GM18519 (cell line): Measurements from ENCODE around the gene LTA4H.
"Not testable (repeated sequence)": the region's sequence is repeated elsewhere in the genome, so short reads cannot be mapped to it uniquely, and the experiment has no call there.

Source experiments
- ATAC-seq: cut with Tn5 transposase; IDR thresholded peaks from one replicate; pipeline ENCODE4 v1.9.1; 2021; ENCODE audit warnings: mild to moderate bottlenecking, moderate library complexity; ENCODE audit not compliant: unreplicated experiment, low FRiP score

LTA4H gene

DNA sequence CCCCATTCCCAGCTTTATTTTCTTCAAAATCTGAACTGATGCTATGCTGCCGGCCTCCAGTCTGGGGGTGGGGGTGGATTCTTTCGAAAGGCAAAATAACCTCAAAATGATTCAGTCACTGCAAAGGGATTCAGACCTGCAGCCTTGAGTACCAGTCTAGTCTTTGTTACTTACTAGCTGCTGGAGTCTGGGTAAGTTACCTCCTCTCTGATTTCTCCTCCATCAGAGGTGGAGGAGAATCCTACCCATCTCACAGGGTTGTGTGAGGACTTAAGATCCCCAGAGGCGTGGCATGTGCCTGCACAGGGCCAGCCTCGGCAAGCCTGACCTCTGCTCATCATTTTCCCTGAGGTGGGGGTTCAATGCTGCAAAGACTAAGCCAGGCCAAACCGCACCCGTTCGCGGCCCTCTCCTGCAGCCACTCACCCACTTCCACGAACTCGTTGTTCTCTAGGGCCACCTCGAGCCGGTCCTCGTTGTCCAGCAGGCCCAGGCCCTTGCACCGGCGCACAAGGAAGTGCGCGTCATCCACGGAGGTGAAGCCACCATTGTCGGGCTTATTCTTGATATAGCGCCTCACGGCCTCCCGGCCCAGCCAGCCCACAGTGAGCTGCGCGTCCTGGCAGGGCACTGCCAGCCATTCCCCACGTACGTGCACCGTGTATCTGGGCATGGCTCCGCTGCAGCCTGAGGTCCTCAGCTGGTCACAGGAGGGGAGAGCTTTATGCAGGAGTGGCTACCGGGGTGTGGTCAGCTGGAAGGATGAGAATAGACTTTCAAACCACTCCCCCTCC, 40.0 kb downstream of the LTA4H start:
- no peak for ATAC-seq

DNA sequence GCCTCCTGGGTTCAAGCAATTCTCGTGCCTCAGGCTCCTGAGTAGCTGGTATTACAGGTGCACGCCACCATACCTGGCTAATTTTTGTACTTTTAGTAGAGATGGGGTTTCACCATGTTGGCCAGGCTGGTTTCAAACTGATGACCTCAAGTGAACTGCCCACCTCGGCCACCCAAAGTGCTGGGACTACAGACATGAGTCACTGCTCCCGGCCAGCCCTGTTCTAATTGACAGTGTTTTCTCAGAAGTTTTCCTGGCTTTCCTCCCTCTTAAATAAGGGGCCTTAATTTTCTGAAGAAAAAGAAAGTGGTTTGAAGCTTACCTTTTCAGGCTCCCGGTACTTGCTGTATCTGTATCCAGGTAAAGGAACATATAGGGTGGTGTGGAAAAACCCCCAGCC, 40.9 kb downstream of the LTA4H start:
- ATAC-seq, result no peak

DNA sequence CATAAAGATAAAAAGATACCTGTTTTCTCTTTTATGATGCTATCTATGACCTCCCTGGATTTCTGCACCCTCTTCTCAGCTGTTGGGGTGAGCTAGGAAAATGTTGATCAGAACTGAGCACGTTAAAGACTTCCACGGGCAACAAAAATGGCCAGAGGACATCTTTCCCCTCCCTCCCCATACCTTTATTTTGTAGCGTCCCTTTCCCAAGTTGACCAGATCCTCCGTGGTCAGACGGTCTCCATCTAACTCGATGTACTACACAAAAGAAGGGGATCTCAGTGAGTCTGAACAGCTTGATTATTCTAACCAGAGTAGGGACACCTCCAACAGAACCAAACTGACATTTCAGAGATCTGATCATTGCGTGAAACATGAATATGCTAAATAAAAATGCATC, 41.5 kb downstream of the LTA4H start:
- no peak for ATAC-seq

DNA sequence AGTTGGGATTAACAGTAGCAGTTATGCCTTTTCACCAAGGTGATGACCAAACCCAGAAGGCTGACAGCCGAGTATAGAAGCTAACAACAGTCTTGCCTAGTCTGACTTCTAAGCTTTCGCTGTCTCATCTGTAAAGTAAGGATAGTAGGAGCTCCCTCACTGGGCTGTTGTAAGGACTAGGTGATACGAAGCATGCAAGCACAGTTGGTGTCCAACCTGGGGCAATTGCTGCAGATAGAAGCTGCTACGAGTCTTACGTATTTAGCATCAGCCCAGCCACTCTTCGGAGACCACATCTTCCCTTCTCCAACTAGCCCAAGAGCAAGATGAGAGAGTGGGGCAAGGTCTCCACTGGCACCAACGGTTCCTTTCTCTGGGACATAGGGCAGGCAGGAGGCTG, 45.3 kb downstream of the LTA4H start:
- ATAC-seq, result no peak

DNA sequence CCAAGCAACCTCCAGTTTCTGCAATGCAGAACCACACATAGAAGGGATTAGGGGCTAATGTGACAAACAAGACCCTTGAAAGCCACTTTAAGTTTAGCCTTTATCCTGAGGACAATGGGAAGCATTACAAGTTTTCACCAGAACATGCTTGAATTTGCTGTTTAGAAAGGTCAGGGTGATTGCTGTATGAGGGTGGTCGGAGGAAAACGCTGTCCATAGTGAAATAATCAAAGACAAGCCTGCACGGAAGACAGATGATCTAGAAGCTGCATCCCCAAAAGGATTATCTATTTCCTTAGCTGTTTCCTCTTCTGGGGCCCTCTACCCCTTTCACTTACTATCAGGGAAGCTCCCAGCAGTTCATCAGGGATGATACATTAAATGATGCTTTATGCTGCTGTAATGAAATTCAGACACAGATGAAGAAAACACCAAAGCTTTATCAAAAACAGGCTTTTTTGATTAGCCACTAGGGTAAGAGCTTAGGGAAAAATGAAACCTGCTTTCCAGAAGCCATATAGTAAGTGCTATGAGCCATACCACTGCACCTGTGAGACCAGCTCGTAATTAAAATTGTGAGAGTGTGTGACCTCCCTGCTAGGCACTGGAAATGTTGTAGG, 45.8 kb downstream of the LTA4H start:
- ATAC-seq, result no peak

DNA sequence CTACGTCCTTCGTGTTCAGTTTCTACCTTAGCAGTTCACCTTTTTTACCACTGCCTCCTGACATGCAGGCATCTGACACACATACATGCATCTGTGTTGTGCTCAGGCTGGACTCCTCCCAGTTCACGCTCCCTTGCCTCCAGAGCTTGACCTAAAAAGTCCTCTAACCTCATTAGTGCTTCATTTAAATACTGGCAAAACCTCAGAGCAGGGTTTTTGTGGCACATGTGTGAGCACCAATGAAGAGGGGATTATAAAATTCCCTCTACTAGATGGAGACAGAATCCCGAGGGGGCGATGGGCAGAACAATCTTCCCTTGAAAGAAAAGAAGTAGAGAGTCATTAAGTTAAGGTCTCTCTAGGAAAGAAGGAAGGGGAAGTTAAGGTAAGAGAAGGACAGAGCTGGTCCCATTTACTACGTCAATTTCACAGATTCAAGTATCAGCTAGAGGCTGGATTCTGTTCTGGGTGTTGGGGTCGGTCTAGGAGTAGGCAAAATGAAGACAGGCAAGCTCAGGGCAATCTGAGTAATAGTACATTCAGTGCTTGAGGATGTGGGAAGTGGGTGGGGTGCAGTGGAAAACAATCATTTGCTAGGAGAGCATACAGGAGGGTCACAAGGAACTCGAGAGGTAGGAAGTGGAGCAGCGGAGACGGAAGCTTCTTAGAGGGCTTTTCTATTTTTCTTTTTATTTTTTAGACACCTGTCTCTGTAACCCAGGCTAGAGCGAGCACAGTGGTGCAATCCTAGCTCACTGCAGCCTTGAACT, 46.7 kb downstream of the LTA4H start:
- ATAC-seq, result no peak

DNA sequence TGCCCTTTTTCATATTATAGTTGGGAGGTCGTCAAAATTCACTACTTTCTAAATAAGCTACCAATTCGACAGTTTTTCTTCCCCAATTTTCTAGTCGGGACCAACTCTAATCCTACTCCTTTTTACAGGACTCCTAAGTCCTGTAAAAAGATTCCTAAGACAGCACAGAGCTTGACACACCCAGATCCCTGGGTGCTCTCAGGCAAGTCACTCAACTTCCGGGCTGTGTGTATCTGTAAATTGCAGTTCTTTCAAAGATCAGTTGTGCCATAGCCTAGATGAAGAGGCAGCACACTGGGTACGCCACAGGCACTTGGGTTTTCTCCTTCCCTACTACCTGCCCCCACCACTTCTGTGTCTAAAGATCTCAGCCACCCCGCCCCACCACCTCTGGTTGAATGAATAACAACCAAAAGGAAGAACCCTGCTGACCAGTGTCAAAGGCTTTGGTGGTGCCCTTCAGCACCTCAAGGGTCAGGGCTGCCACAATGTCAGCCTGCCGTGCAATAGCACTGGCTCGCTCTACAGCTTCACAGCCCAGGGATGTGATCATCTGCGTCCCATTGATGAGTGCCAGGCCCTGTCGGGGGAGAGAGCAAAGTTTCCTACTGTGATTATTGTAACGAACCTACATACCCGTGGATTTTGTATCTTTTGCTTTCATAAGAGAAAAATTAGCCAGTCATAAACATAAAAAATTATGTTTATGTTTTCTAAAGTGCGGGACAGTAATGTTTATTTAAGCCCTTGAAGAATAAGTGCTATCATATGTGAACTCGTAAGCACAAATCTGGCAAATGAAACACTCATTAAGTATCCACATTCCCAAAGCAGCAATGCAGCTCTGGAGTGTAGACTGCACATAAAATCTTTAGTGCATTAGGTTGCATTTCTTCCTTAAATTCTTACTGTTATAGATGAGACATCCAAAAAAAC, 48.5 kb downstream of the LTA4H start:
- ATAC-seq, result no peak

DNA sequence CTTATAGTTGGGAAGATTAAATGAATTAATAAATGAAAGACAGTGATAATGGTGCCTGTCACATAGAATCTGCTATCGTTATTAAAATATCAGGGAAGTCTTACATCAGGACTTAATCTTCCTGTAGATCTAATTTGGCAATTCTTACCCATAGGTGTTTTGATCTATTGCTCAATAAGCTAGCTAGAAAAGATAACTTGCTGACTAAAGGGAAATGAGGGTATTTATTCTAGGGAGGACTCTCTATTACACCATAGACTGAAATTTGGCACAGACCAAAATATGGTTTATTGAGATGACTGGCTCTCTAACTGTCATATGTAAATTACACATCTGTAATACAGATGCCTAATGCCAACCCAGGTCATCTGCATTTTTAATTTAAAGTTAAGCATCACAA, 50.7 kb downstream of the LTA4H start:
- no peak for ATAC-seq

DNA sequence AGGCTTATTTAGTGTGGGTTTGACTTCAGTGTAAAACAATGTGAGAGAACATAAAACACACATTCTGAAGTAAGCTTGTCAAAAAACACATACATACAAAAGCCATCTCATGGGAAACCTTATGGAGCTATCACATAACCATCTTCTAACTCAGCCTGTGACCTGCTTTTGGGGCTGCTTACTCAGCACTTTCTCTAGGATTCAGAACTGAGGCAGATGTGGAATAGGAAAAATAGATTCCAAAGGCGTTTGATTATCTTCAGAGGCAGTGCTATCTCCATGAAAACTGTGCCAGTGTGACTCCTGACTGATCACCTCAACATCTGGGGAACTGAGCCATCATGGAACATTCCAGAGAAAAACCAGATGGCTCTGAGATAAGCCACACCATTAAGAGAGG, 52.8 kb downstream of the LTA4H start:
- no peak for ATAC-seq

DNA sequence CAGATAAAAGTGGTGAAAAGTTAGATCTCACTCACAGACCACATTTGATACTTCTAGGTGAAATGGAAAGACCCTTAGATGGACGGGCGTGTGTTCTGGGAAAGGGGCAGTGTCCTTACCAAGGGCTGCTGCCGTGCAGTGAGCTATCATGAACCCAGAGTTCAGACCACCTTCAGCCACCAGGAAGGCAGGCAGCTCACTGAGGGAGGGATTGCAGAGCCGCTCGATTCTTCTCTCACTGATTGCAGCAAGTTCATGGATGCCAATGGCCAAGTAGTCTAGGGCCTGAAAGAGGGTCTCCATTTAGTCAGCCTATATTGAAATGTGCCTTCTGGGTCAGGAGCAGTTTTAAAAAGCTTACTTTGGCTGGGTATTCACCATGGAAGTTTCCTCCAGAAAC, 55.0 kb downstream of the LTA4H start:
- ATAC-seq, result no peak

DNA sequence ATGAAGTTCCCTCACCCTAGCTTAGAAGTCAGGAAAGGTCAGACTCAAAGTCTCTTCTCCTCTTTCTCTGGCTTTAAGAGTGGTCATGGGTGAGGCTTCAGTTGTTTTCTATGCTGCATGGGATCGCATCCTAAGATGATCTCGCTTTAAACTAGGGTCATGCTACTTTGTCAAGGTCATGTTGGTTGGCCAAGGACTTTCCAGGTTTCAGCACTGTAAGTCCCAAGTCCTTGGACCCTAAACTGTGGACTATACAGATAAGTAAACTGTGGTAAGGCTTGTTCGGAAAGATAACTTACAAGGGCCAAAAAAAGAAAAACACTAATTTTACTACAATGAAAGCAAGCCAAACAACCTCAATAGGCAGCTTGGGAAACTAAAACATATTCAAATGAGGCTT, 56.6 kb downstream of the LTA4H start:
- no peak for ATAC-seq

DNA sequence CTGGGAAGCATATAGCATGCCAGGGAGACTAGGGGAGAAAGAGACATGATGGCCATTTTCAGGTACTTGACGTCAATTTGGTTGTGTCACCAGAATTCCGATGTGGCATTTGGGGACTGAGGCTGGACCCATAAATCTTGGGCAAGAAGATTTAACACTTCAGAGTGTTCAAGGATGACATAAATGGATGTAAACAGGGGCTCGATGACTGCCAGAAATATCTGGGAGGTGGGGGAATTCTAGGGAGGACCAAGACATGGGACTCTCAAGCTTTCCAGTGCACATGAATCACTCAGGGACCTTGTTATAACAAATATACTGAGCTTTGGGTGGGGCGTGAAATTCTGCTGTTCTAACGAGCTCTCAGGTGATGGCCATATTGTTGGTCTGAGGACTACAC, 57.0 kb downstream of the LTA4H start:
- no peak for ATAC-seq

DNA sequence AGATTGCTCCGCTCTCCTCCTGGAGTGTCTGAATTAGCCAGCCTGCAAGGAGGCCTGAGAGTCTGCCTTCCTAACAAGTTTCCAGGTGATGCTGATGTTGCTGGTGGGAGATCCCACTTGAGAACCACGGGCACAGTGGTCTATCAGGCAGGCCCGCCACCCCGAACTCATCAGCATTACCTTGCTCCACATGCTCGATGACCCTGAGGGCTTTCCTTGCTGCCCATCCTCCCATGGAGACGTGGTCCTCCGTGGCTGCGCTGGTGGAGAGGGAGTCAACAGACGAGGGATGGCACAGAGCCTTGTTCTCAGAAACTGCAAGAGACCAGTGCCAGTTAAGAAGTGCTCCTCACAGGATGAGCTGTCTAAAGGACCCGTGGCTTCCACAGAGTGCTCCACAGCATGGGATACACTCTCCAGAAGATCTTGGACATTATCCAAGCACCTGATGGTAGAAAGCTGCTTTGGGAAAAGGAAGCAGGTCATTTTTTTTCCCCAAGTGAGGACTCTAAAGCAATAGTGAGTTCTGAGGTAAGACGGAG, 57.6 kb downstream of the LTA4H start:
- ATAC-seq, result no peak

DNA sequence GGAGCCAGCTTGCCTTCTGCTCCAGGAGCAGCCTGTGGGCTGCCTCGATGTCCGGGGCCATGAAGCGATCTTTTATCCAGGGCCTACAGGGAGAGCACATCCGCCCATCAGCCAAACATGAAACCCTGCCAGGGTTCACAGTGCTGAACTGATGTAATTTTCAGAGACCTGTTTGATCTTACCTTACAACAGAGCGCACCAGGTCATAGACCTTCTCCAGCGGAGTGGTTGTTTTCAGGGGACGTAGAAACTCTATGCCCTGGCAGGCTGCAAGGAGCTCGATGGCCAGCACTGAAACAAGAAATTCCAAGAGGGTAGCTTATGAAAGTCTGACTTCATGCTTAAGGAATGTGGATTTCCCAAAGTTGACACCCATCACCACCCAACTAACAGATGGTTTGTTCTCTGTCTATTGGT, 59.0 kb downstream of the LTA4H start:
- no peak for ATAC-seq

DNA sequence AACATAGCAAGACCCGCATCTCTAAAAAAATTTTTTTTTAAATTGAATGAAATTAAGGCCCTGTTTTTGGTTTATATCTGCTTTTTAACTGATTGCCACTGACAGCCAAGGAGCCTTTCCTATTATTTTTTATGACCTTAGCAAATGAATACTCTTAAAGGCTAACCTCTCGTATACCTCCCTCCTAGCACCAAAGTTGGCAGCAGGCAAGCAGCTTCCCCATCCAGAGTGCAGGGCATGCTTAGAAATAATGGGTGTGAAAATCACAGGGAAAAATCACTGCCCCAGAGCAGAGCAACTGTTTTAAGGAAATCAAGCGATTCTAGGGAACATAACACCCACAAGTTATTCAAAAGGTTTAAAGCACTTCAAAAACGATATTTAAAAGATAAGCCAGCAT, 59.9 kb downstream of the LTA4H start:
- ATAC-seq, result no peak

DNA sequence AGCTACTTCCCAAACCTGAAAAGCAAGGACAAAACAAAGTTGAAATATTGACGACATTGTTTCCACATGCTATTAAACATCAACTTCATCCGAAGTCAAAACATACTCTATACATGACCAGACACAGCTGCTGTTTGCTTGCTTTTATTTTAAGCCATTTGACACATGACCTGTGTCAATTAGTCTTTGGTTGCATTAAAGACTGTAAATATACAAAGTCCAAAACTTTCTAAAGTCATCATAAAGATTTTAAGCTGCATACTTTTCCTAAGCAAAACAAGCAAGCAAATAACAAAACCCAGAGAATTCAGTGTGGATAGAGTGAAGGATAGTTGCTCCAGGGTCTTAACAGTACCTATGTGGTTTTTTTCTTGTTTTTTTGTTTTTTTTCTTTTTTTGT, 61.0 kb downstream of the LTA4H start:
- ATAC-seq, result no peak

DNA sequence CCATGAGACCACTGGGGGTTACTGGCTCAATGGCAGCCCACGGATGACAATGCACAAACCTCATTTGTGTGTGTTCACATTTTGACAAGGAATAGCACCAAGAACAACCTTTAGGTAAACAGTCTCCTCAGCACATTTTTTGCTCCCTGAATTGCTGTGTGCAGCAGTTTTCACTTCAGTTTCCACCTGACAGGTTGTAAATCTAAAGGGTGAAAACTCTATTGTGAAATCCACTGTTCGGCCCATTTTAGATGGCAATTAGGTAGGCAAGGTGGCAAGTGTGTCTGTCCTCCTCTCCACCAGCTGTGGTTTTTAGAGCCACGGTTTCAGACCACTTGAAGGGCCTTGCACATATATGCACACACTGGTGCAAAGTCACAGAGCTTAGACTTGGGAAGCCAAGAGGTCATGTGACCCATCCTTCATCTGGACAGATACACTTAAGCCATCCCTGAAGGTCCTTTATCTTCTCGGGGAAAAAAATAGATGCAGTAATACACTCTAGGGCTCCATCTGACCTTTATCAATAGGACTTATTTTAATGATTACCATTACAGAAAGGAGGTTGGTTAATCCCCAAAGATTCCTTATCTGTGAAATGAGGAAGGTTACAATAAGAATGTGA, 62.4 kb downstream of the LTA4H start:
- no peak for ATAC-seq

DNA sequence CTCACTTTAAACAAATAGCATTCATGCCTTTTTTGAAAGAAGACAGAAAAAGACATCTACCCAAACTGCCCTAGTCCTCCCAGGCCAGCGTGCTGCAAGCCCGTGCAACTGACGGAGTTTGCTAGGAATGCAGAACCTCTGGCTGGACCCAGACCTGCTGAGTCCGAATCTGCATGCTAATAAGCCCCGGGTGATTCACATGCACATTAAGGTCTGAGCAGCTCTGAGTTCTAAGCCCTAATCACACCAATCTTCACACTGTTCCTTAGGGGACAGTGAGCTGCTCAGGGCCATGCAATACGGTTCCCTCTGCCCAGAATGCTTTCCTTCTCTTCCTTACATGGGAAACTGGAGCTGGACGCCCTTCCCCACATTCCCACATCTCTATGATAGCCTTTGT, 64.5 kb downstream of the LTA4H start:
- ATAC-seq, result no peak

DNA sequence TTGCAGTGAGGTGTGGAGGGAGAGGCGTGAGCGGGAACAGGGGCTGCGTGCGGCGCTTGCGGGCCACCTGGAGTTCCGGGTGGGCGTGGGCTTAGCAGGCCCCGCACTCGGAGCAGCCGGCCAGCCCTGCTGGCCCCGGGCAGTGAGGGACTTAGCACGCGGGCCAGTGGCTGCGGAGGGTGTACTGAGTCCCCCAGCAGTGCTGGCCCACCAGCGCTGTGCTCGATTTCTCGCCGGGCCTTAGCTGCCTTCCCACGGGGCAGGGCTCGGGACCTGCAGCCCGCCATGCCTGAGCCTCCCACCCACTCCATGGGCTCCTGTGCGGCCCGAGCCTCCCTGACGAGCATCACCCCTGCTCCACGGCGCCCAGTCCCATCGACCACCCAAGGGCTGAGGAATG, 66.3 kb downstream of the LTA4H start:
- ATAC-seq, result not testable (repeated sequence)

DNA sequence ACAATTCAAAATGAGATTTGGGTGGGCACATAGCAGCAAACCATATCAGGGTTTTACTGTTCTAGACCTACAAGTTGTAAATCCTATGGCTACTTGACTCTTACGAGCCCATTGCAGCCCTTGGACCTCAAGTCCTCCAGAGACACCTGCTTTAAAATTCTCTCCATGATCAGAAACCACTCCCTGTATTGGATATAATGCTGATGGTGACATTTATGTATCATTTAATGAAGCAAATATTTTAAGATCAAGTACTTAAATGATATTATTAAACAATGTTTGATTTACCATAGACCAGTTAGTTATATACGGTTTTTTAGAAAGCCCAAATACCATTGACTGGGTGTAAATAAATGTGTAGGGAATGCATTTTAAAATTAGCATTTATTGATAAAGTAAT, 68.1 kb downstream of the LTA4H start:
- ATAC-seq, result no peak
